ENCODE data around the gene FMNL2.

The FMNL2 gene

DNA sequence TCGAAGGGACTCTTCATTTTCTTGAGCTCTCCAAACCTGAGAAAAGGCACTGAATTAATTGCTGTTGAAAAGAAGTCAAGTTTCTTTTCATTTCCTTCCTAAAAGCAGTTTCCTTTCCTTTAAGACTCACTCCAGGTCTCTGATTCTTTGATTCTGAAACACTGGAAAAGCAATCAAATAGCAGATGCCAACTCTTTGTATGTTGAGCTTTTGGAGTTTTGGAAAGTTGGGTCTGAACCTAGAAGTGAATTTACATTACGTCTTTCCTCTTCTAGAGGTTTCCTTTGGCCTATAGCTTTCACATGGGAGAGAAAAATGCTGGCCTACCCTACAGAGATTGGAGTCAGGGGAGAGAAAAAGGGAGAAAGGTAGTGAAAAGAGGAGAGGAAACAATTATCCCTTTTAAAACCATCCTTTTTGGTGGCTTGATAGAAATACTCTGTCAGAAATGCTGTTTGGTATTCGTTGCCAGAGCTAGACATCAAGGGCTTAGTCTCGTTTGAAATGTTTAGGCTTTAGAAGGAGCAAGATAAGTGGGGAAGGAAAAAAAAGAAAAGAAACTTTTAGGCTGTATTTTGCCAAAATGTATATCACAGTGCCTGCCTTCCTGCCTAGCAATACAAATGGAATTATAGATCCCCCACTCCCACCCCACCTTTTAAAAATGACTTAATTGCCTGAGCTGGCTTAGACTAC lies 194.6 kb downstream of the FMNL2 start:
- DNase-seq (ENCODE audit: low read depth), result no peak

DNA sequence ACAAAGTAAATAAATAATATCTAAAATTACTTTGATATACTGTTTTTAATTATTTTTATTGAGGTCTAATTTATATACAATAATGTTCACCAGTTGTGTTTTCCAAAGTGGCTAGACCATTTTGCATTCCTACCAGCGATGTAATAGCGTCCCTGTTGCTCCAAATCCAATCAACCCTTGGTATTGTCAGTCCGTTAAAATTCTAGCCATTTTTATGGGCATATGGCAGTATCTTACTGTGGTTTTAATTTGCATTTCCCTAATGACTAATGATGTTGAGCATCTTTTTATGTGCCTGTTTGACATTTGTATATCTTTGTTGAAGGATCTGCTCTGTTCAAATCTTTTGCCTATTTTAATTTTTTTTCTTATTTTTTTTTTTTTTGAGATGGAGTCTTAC lies 197.3 kb downstream of the FMNL2 start:
- DNase-seq (ENCODE audit: low read depth), result no peak

DNA sequence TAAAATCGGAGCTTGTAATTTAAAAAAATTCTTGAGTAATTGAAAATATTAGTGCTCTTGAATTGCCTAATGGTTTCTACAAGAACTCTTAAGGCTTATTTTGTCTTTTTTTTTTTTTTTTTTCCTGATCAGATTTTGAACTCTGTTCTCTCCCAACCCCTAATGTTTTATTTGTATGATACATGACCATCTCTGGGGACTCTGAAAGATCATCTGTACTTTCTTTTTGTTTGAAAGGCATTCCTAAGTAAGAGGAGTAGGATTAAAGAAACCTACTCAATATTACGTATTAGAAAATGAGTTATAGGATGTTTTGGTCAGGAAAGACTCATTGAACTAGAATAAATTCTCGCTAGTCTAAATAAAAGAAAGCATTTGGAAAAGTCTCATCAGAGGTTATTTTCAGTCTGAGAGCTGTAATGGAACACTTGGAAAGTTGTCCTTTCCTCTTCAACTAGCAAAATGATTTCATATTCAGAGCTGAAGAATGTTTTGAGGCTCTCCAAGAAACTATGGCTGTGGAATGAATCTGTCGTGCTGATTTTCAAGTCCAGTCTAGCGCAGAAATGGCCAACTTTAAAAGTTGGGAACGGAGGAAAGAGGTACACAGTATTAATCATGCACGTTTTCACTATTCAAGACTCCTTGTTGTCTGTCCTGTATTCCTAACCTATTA lies 199.6 kb downstream of the FMNL2 start:
- DNase-seq (ENCODE audit: low read depth), result no peak

DNA sequence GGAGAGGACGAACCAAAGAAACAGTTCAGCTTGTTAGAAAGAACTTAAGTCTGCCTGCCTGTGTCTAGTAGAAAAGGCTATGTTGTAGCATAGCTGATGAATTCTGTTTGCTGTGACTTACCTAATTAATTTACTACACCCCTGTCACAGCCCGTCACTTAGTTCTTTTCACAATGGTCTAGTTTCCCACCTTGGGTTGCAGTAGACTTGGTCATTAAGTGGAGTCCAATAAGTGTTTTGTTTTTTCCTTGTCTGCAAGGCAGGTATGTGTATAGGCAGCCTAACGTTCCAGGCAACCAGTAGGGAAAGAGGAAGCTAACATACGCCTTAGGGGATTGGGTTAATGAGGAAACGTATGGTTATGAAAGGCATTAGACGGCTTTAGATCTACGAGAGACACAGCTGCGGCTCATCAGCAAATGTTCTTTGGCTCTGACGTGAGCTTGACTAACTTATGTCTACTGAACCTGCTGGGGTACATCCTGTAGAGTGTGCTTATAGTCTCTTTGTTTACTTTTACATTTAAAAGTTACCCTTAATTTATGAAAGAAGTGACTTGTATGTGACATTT lies 202.2 kb downstream of the FMNL2 start:
- no peak for DNase-seq (ENCODE audit: low read depth)

DNA sequence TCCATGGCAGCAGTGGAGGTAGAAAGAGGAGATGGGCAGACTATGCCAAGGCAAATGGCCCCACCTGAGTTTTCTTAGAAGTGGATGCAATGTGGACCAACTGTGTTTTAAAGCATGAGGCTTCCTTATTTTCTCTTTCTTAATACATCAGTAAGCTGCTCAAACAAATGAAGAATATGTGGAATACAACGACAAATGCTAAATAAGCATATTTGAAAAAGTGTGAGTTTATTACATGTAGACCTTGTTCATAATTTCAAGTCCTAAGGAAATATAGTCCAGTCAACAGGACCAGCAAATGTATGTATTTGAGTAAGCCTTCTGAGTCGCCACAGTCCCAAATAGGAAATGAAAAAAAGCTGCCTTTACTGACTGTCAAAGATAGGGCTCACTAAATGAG lies 204.4 kb downstream of the FMNL2 start:
- no peak for DNase-seq (ENCODE audit: low read depth)

DNA sequence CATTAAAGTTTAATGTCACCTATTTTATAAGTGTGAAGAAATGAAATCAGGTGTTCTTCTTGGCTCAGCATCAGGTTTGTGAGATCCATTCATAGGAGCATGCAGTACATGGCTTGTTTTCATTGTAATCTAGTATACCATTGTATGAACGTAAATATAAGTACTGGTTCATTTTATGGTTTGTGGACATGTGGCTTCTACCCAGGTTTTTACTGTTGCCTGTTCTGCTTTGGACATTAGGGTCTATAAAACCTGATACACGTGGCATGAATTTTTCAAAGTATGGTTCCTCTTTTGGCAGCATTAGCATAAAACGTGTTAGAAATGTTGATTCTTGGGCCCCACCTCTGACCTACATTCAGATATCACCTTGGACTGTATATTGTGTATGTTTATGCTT lies 206.7 kb downstream of the FMNL2 start:
- DNase-seq (ENCODE audit: low read depth), result no peak

DNA sequence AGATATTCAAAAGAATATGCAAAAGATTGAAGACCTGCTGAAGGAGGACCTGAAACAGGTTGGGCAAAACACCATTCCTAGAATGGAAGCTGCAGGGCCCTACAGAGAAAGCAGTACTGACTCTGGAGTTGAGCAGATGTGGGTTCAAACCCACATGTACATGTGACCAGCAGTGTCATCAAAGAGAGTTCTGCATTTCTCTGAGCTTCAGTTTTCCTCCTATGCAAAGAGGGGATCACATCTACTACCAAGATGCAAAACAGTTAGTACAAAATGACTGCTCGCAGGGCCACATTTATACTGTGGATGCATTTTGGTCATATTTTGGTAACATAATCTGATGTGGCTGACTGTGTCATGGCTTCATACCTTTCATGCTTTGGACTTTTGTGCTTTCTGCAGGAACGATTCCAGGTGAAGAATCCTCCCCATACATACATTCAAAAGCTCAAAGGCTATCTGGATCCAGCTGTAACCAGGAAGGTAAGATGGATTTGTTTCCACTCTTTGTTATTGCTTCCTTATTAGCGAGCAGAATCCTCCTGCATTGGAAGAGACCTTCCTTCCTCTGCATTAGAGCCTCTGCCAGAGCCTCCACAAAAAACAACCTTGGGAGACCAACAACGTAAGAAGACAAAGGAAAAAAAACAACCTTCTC lies 207.5 kb downstream of the FMNL2 start:
- DNase-seq (ENCODE audit: low read depth), result no peak

DNA sequence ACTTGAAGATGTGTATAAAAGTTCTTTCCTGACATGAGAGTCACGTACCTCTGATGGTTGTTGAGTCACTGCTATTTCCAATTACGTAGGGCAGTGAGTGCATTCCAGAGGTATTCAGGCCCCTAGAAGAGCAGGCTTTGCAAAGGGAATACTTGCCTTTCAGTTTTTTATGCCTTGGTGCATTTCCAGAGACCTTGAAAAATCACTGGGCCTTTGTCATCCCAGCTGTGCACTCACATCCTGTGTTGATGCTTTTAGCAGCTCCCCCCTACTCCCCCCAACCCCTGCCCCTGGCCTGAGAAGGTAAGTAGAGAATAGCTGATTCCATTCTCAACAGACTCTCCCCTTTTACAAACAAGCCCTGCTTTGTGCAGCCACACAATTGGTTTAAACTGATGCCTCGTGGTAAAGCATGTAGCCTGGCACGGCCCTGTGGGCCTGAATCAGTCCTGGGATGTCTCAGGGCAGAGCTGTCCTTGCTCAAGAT lies 208.1 kb downstream of the FMNL2 start:
- no peak for DNase-seq (ENCODE audit: low read depth)

DNA sequence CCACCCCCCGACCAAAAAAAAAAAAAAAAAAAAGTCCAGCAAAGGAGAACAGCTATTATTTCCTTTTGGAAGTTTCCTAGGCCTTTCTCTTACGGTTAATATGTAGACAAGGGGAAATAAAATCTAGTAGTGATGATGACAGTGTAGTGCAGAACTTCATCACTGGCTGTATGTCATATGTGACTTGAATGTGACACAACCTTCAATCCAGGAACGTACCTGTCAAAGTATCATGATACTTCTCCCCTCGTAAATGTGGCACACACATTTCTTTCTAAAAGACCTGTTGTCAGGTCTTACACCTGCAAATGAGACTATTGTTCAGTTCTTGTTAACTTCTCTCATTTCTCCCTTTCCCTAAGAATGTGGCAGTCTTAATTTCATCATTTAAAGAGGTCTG lies 208.7 kb downstream of the FMNL2 start:
- DNase-seq (ENCODE audit: low read depth), result no peak

DNA sequence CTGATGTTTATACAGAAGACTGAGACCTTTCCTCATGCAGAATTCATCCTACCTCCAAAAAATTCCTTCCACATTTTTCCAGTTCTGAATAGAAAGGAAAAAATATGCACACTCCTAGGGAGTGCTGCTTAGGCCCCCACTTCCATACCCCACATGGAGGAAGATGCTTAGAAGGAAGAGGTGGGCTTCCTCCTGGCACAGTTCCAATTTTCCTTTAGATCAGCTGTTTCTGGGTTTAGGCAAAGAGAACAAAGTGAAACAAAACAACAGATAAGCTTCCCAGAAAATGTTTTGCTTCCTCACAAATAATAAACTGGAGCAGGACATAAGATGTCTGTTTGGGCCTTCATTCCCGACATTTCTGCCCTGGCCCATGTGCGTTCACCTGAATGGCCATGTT lies 209.7 kb downstream of the FMNL2 start:
- no peak for DNase-seq (ENCODE audit: low read depth)

DNA sequence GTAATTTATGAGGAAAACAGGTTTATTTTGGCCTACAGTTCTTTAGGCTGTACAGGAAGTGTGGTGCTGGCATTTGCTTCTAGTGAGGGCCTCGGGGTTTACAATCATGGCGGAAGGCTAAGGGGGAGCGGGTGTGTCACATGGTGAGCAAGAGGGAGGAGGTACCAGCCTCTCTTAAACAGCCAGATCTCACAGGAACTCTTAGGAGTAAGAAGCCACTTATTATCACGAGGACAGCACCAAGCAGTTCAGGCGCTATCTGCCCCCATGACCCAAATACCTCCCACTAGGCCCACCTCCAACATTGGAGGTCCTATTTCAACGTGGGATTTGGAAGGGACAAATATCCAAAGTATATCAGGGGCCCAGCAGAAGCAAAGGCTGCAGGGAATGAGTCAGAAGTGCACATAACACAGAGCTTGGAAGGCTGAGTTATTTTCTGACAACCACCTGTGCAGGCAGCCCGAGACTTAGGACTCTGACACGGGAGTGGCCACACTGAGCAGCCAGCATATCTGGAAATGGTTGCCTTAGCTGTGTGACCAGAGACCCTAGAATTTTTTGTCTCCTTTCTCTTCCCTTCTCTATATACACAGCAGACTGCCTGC lies 211.4 kb downstream of the FMNL2 start:
- no peak for DNase-seq (ENCODE audit: low read depth)

DNA sequence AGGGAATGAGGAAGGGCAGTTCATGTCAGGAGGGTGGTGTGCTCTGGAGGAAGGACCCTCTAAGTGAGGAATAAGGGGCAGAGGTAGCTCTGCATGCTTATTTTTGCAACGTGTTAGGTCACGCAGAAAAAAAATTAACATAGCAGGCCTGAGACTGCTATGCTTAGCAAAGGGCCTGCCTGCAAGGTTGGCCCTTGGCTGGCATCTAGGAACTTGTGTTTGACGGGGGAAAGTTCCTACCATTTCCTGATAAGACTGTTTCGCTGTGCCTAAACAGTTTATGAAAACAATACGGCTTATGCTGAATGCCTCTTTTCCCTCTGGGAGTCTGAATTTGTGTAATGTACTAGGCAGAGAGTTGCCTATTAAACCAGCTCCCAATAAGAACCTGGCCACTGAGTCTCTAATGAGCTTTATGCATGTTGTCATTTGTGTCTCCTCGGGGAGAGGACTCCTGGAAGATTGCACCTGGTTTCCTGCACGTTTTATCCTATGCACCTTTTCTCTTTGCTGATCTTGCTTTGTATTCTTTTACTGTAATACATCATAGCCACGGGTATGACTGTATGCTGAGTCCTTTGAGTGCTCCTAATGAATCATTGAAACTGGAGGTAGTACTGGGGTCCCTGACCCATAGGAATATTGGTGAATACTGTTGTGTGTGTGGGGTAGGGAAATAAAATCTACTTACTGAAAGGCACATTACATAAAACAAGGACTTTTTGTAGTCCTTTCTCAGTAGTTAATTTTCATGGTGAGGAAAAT lies 213.3 kb downstream of the FMNL2 start:
- DNase-seq (ENCODE audit: low read depth), result no peak

DNA sequence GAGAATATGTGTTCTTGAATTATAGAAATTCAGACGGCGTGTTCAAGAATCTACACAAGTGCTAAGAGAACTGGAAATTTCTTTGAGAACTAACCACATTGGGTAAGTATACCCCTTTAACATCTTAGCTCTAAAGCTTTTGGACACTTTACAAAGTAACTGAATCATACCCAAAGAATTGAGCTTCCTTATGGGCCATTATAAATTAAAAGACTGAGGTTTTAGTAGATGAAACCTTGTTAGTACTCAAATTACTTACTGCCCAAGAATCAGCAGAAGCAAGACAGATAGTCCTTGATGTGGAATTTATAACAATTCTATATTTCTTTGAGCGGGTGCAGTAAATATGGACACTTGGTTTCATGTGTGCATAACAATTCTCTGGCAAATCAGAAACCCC lies 214.0 kb downstream of the FMNL2 start:
- no peak for DNase-seq (ENCODE audit: low read depth)

DNA sequence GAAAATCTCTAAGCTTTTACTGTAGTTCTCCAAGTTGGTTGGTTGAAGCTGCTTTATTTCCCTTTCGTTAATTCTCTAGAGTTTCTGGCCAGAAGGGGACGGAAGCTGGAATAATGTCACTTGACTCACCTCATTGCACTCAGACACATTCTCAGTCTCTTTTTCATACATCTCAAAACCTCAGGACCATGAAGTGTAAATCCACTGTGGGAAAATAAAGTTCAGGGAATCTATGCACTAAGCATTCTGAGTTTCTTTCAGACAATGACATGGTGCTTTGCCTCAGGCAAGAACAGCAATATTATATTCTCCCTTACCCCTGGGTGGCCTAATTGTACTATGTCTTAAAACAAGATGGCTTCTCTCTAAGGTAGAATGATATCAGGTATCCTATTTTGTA lies 214.4 kb downstream of the FMNL2 start:
- no peak for DNase-seq (ENCODE audit: low read depth)

DNA sequence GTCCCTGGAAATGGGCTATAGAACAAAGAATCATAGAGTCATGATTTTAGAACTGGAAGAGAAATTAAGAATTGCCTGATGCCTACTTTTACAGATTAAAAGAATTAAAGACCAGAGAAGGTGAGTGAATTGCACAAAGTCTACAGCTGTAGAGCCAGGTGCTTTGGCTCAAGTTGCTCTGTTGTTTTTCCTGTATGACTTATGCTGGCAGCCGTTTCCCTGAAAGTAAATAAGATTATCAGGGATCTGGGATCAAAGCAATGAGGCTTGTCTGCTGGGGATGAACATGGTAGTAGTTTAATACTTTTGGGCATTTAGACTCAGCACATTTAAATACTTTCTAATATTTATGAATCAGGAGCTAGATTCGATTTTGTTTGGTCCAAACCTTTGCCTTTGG lies 215.4 kb downstream of the FMNL2 start:
- DNase-seq (ENCODE audit: low read depth), result no peak

DNA sequence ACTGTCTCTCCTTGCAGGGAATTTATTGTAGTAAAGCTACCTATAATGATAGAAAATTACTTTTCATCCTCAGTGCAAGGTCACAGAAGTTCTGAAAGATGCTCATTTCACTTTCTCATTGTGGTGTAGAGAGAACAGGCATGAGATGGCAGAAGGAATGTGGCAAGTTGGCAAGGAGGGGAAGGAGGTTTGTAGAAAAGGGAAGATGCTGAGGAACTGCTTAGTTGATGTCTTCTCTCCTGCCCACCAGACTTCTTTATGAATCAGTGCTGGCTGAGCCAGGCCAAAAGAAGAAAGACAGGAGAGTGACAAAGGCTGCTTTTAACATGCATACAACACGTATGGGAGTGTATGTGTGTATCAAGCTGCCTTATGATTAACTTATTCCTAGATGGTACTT lies 217.9 kb downstream of the FMNL2 start:
- no peak for DNase-seq (ENCODE audit: low read depth)

DNA sequence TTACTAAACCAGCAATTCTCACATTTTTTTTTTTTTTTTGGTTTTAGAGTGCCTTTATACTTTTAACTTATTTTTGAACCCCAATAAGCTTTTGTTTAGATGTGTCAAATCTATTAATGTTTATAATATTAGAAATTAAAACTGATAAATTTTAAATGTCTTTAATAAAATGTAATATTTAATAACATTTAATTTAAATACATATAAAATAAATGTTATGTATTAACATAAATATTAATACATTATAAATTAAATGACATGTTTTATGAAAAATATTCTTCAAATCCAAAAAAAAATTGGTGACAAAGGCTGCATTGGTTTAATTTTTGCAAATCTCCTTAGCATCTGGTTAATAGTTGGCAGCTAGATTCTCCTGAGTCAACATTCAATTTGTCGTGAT lies 218.5 kb downstream of the FMNL2 start:
- DNase-seq (ENCODE audit: low read depth), result no peak

DNA sequence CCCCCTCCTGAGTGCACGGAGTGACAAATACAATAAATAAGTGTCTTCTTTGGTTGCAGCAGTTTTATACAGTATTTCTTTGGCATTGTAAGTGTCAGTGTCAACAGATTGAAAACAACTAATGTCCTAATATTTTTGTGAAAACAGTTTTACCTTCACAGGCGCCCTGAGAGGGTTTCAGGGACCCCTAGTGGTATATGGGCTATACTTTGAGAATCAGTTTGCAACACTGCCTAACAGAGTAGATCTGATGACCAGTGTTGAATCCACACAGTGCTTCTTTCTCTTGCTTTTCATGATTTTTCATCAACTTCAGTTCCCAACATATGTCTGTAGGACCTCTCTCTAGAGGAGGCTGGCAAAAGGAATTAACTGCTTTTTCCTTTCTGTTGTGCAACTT lies 220.1 kb downstream of the FMNL2 start:
- DNase-seq (ENCODE audit: low read depth), result no peak

DNA sequence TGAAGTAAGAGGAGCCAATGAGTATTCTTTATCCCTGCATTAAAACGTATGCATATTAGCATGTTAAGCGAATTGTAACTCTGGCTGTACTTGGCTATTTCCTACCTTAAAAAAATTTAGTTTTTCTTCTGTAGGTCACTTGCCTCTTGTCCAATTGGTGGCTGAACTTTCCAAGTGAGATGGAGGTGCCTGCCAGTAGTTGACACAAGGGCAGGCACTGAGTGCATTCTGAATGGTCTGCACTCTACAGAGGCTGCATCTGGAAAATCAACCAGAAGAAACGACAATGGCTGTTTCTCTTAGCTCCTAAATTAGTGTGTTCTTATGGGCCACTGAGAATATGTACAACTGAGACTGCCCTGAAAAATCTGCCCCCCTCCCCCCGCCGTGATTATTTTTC lies 221.5 kb downstream of the FMNL2 start:
- DNase-seq (ENCODE audit: low read depth), result no peak

DNA sequence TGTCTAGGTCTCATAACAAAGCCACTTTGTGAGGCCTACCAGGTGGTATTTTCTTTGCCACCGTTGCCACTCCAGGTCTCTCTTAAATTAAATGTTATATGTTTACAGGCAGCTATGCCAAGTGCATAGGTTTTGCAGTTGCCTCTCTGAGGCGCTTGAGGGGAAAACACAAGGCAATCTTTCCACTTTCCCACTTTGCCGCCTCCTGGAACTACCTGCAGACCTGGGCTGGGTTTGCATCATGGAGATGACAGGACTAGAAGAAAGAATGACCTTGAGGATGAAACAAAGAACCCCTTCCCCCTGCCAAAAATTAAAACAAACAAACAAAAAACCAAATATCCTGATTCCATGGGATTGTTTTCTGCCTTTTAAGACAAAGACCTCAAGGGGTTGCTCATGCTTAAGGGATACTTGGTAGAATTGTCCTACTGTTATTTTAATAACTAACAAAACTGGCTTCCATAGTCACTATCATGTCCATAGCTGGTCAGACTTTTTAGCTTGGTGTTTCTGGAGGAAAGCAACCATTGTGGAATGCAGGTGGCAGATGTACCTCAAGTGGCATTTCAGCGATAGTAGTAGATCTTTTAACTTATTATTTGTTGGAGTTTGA lies 222.4 kb downstream of the FMNL2 start:
- DNase-seq (ENCODE audit: low read depth), result no peak

Measured in activated T-helper 9 cell treated with anti-CD3 and anti-CD28 coated beads, Interleukin-2, amount 50 U/mL, for 16 hours (primary cell).